Measurements from ENCODE around the gene CMSS1.

GRCh38 chr3:100127792-100128191 lies 310.1 kb downstream of the CMSS1 start:
- no peak for TF ChIP-seq CTCF (IDR thresholded peaks at IDR 0.05)
- no peak for TF ChIP-seq EZH2 (IDR thresholded peaks at IDR 0.05; ENCODE audit: borderline replicate concordance, insufficient read depth, low read depth, low read length, poor library complexity, severe bottlenecking)

Data from B cell (primary cell).